OCI-LY1 (cell line): ENCODE results near the gene CDK17.

Source experiments
- H2AFZ ChIP-seq: fragments of 200-600 bp; sonication (generic), shearing (Covaris generic); 2 replicates; pipeline ENCODE4 v1.6.0; 2014; ENCODE audit warnings: antibody characterized with exemption, mild to moderate bottlenecking, low read length
- H3F3A ChIP-seq: fragments of 200-600 bp; sonication (generic), shearing (Covaris generic); 2 replicates; pipeline ENCODE4 v1.6.0; 2014; ENCODE audit warnings: mild to moderate bottlenecking, antibody characterized with exemption, low read length, moderate library complexity; ENCODE audit not compliant: insufficient read depth
- H3K27ac ChIP-seq: fragments of 200-600 bp; sonication (generic); 2 replicates; pipeline ENCODE4 v1.5.1; 2014; ENCODE audit warnings: low read length, mixed run types, mild to moderate bottlenecking, low read depth; ENCODE audit not compliant: poor library complexity, severe bottlenecking
- H3K27me3 ChIP-seq: fragments of 200-600 bp; sonication (generic); 2 replicates; pipeline ENCODE4 v1.6.0; 2014; ENCODE audit warnings: antibody characterized with exemption, mild to moderate bottlenecking, low read length, moderate library complexity; ENCODE audit not compliant: insufficient read depth
- H3K36me3 ChIP-seq: fragments of 200-600 bp; sonication (generic); 2 replicates; pipeline ENCODE4 v1.6.1; 2014; ENCODE audit warnings: mild to moderate bottlenecking, antibody characterized with exemption, low read length, moderate library complexity, mixed read lengths; ENCODE audit not compliant: insufficient read depth
- H3K4me1 ChIP-seq: fragments of 200-600 bp; sonication (generic); 2 replicates; pipeline ENCODE4 v1.5.1; 2014; ENCODE audit warnings: mild to moderate bottlenecking, low read length, moderate library complexity; ENCODE audit not compliant: insufficient read depth, severe bottlenecking
- H3K4me2 ChIP-seq: fragments of 200-600 bp; sonication (generic), shearing (Covaris generic); 2 replicates; pipeline ENCODE4 v1.6.1; 2014; ENCODE audit warnings: low read length
- H3K4me3 ChIP-seq: fragments of 200-600 bp; sonication (generic); 2 replicates; pipeline ENCODE4 v1.5.1; 2014; ENCODE audit warnings: low read length, low read depth, mild to moderate bottlenecking, mixed read lengths; ENCODE audit not compliant: poor library complexity, severe bottlenecking
- H3K79me2 ChIP-seq: fragments of 200-600 bp; shearing (Covaris generic); 2 replicates; pipeline ENCODE4 v1.6.1; 2016; ENCODE audit warnings: mixed run types, low read length, mixed read lengths; ENCODE audit not compliant: insufficient read depth
- H3K9ac ChIP-seq: fragments of 200-600 bp; sonication (generic), shearing (Covaris generic); 2 replicates; pipeline ENCODE4 v1.6.1; 2014; ENCODE audit warnings: mild to moderate bottlenecking, low read length, mixed read lengths
- H3K9me2 ChIP-seq: fragments of 200-600 bp; sonication (generic), shearing (Covaris generic); 2 replicates; pipeline ENCODE4 v1.6.1; 2014; ENCODE audit warnings: low read depth, mild to moderate bottlenecking, low read length, mixed read lengths
- H3K9me3 ChIP-seq: fragments of 200-600 bp; shearing (Covaris generic); 2 replicates; pipeline ENCODE4 v1.6.1; 2014; ENCODE audit warnings: low read length, mixed read lengths
- H4K20me1 ChIP-seq: fragments of 200-600 bp; sonication (generic), shearing (Covaris generic); 2 replicates; pipeline ENCODE4 v1.6.0; 2016; ENCODE audit warnings: mild to moderate bottlenecking, low read length; ENCODE audit not compliant: insufficient read depth
- CTCF ChIP-seq: fragments of 200-600 bp; sonication (generic), shearing (Covaris generic); IDR thresholded peaks from 2 replicates; pipeline ENCODE4 v1.5.1; 2017; ENCODE audit warnings: mild to moderate bottlenecking, antibody characterized with exemption, low read length, moderate library complexity, mixed read lengths
- EZH2 ChIP-seq: fragments of 200-600 bp; sonication (generic), shearing (Covaris generic); IDR thresholded peaks from 2 replicates; pipeline ENCODE4 v1.8.0; 2017; ENCODE audit warnings: borderline replicate concordance, mixed run types, mild to moderate bottlenecking, antibody characterized with exemption, low read length, moderate library complexity, mixed read lengths

CDK17 gene

DNA sequence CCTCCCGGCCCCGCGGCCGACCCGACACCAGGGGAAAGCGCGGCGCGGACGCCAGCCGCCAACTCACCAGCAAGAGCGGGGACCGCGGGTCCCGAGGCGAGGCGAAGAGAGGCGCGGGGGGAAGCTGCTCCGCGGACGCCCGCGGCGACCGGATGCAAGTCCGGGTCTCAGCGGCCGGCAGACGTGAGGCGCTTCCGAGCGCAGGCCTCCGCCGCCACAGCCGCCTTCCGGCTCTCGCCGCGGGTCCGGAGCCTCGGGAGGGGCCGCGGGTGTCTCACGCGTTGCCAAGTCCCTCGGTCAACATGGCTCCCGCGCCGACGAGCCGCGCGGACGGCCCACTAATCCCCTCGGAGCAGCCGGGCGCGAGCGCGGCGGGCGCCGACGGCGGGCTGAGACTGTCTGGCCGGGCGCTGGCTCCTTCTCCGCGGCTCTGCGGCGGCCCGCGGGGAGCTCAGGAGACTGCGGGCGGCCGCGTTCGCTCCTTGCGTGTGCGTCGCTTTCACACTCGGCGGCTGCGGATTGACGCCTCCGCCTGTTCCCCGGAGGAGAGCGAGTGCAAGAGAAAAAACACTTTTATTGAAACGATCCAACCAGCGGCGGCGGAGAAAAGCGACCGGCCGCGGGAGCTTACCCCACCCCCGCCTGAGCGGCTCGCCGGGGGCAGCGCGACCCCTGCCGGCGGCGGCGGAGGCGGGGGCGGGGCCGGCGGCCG, at the start of gene CDK17:
TSS of gene CDK17 (minus strand) at position 521 of the 712 bp plus-strand sequence. CDS start 65,603 bp downstream, outside the sequence.
- Histone ChIP-seq H3K9ac (peak within 1 kb of the TSS; percentile 96), H3K27ac (peak within 1 kb of the TSS; percentile 80), H3K4me3 (peak within 1 kb of the TSS; percentile 96), H2AFZ (peak within 1 kb of the TSS; percentile 98), H3K36me3 (no peaks in the 10 kb centered on the region), H3K9me2 (no peaks in the 10 kb centered on the region), H3K79me2 (peaks cover 40% of the 10 kb centered on the region), H3F3A (no peaks in the 10 kb centered on the region), H3K4me2 (peak within 1 kb of the TSS; percentile 100), H3K9me3 (no peaks in the 10 kb centered on the region), H3K4me1 (peaks cover 46% of the 10 kb centered on the region), H4K20me1 (no peaks in the 10 kb centered on the region), H3K27me3 (no peaks in the 10 kb centered on the region)
- no peak for TF ChIP-seq EZH2
- no peak; the same call in 1 of the 2 replicates for TF ChIP-seq CTCF

- Histone ChIP-seq H4K20me1 (no peaks in the 10 kb centered on the region), H3K9me2 (no peaks in the 10 kb centered on the region), H3K79me2 (no peaks in the 10 kb centered on the region), H3K36me3 (no peaks in the 10 kb centered on the region), H3K27ac (no peak overlapping the region), H3K9me3 (no peaks in the 10 kb centered on the region), H3K4me1 (no peaks in the 10 kb centered on the region), H3K4me3 (no peak overlapping the region), H3F3A (no peaks in the 10 kb centered on the region), H3K4me2 (no peak overlapping the region), H2AFZ (no peak overlapping the region), H3K27me3 (no peaks in the 10 kb centered on the region), H3K9ac (no peak overlapping the region)
- TF ChIP-seq EZH2 (no peak), CTCF (no peak)
These were observed 48.1 kb upstream of the CDK17 start for GRCh38 chr12:96448300-96448699.

DNA sequence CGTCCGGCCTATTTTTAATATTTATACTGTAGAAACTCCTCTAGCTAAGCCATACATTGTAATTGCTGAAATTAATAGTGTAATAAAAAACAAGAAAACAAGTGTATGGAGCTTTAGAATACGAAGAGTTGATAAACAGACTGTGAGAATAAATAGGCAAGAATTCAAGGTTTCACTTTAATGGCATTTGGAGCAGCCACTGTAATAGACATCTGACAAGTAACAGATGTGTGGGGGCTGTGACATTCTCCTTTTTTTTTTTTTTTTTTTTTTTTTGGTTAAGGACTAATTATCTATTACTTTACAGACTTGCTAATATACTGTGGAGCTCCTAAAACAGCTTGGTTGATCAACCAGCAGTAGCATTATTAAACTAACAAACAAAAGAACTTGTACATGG, 47.0 kb upstream of the CDK17 start:
- Histone ChIP-seq H3K9me2 (no peaks in the 10 kb centered on the region), H3F3A (no peaks in the 10 kb centered on the region), H2AFZ (no peak overlapping the region), H3K27me3 (no peaks in the 10 kb centered on the region), H4K20me1 (no peaks in the 10 kb centered on the region), H3K27ac (no peak overlapping the region), H3K9me3 (no peaks in the 10 kb centered on the region), H3K4me1 (no peaks in the 10 kb centered on the region), H3K36me3 (no peaks in the 10 kb centered on the region), H3K4me3 (no peak overlapping the region), H3K79me2 (no peaks in the 10 kb centered on the region), H3K4me2 (no peak overlapping the region), H3K9ac (no peak overlapping the region)
- TF ChIP-seq EZH2, result no peak
- TF ChIP-seq CTCF, result no peak
